Measurements from ENCODE around the gene RETSAT. TPM values are rescaled to one million over a fixed set of nuclear protein-coding genes. Genes with fewer than 3 reads are reported as not detected.

Gene RETSAT
- total RNA-seq, 6 experiments from 2014 or later = 70.3 to 112 (median 105) TPM

DNA sequence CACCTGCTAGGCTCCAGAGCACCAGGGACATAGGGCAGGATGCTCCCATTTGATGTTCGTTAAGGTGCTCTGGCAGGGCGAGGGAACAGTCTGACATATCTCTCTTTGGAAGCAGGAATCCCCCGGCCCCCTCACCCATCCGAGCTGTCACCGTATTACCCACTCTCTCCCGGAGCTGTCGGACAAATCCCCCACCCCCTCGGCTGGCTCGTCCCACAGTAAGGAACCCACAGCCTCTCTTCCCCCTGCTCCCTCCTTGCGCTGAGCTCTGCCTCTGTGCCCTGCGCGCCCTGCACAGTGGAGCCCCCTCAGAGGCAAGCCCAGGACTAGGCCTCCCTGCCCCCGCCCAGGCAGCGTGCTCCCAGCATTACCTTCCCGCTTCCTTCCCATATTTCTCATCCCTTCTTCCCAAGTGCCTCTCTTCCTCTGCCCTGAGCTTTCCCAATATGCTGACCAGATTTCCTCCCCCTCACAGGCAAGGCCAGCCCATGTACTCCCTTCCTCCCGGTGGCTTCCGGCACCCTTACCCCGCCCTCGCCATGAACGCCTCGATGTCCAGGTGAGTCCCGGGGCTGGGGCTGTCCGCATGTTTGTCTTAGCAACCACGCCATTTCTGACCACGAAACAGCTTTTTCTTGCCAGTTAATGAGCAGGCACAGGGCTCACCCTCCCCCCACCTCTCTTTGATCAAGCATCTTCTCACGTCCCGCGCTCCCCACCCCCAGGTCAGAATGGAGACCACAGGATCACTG, 50.4 kb downstream of the RETSAT start:
- H3K27ac ChIP-seq = no peak overlapping the region
- no peak for DNase-seq
- H3K4me3 ChIP-seq = no peak overlapping the region
- intact Hi-C loops (cut with DNase I) = no loop called here
- H3K9me3 ChIP-seq = no peaks in the 10 kb centered on the region
- no peaks in the 10 kb centered on the region for H3K36me3 ChIP-seq
- no peak for TF ChIP-seq POLR2A (IDR thresholded peaks at IDR 0.05)
- no peak for TF ChIP-seq CTCF (IDR thresholded peaks at IDR 0.05)
- ATAC-seq = no peak
- 90% methylated on average over 4 of the region's 28 CpGs for WGBS (ENCODE audit: insufficient coverage, low coverage, low lambda C conversion rate, missing lambda C conversion rate)
- no peaks in the 10 kb centered on the region for H3K27me3 ChIP-seq
- peaks cover 0 to 24% (median 10%) of the 10 kb centered on the region in 4 donors for H3K4me1 ChIP-seq

- intact Hi-C loops (cut with DNase I) = no loop called here
- no peak for DNase-seq
These were observed 52.2 kb downstream of the RETSAT start for GRCh38 chr2:85302121-85302520.

More at GRCh38 chr2:85302121-85302520, 52.2 kb downstream of the RETSAT start:
- H3K36me3 ChIP-seq = no peaks in the 10 kb centered on the region
- WGBS (ENCODE audit: insufficient coverage, low coverage, low lambda C conversion rate, missing lambda C conversion rate) = 90% methylated on average over 6 of the region's 6 CpGs
- no peaks in the 10 kb centered on the region for H3K27me3 ChIP-seq
- no peak for ATAC-seq
- TF ChIP-seq POLR2A (IDR thresholded peaks at IDR 0.05) = no peak
- TF ChIP-seq CTCF (IDR thresholded peaks at IDR 0.05) = no peak
- no peak overlapping the region for H3K4me3 ChIP-seq
- no peaks in the 10 kb centered on the region for H3K9me3 ChIP-seq
- H3K4me1 ChIP-seq = peaks cover 0 to 9% (median 3%) of the 10 kb centered on the region in 4 donors
- no peak overlapping the region for H3K27ac ChIP-seq

Small RNA genes lying within 50 kb of the gene (small RNA-seq; reads per million reads assigned to genes)
- 0 reads per million in 2 experiments for gene AC062037.1
- 0 reads per million in 2 experiments for gene AC062037.2
- gene RF00019 = 0 reads per million in 2 experiments
- gene RN7SL113P = 0 reads per million in 2 experiments

Other genes with a start within 250 kb of the RETSAT start
- 1 to 10 TPM; 1.2 to 8.8 (median 3.7) TPM for gene TCF7L1, start 221.1 kb downstream of the RETSAT start, total RNA-seq
- gene TGOLN2, start 26.5 kb downstream of the RETSAT start, total RNA-seq = 100 to 1,000 TPM in 5 of 6 experiments, 10 to 100 TPM in 1; 85.7 to 153 (median 121) TPM
- gene ELMOD3, start 241 bp upstream of the RETSAT start, total RNA-seq = 10 to 100 TPM in 3 of 6 experiments, 1 to 10 TPM in 3; 7.4 to 12.8 (median 9.5) TPM
- 10 to 100 TPM in 3 of 6 experiments, 1 to 10 TPM in 3; 3.3 to 17.4 (median 9.9) TPM for gene CAPG, start 55.8 kb upstream of the RETSAT start, total RNA-seq
- gene SH2D6, start 64.2 kb upstream of the RETSAT start, total RNA-seq = 1 to 10 TPM in 3 of 6 experiments, under 1 TPM in 1, not detected in 2; 0.40 to 3.7 (median 2.3) TPM
- gene MAT2A, start 184.6 kb upstream of the RETSAT start, total RNA-seq = 100 to 1,000 TPM in 3 of 6 experiments, 10 to 100 TPM in 3; 57.8 to 118 (median 102) TPM
- 100 to 1,000 TPM in 4 of 6 experiments, 10 to 100 TPM in 2; 89.6 to 238 (median 183) TPM for gene GGCX, start 207.0 kb upstream of the RETSAT start, total RNA-seq
- 100 to 1,000 TPM in 1 of 6 experiments, 10 to 100 TPM in 5; 59.5 to 107 (median 74.5) TPM for gene VAMP8, start 223.1 kb upstream of the RETSAT start, total RNA-seq
- gene VAMP5, start 229.9 kb upstream of the RETSAT start, total RNA-seq = 10 to 100 TPM; 27.2 to 50.1 (median 34.7) TPM
- 100 to 1,000 TPM in 2 of 6 experiments, 10 to 100 TPM in 4; 54.5 to 123 (median 66.6) TPM for gene RNF181, start 241.2 kb upstream of the RETSAT start, total RNA-seq
- 10 to 100 TPM; 20.0 to 26.7 (median 21.9) TPM for gene TMEM150A, start 248.2 kb upstream of the RETSAT start, total RNA-seq

Data from right lobe of liver (tissue), 6 donors.